ENCODE data around the gene SVEP1.
A peak's percentile ranks its signal among the peaks of the same experiment; 100 is the strongest.

Gene SVEP1

GRCh38 chr9:110351009-110351467 is 228.5 kb downstream of the SVEP1 start:
- TF ChIP-seq ZFX (IDR thresholded peaks at IDR 0.05) (no peak), CTCF (conservative IDR thresholded peaks at IDR 0.05) (no peak)
- no peak overlapping the region for H3K27ac ChIP-seq

GRCh38 chr9:110346325-110346724 is 233.2 kb downstream of the SVEP1 start:
- TF ChIP-seq ZFX (IDR thresholded peaks at IDR 0.05) (no peak), CTCF (conservative IDR thresholded peaks at IDR 0.05) (no peak)
- H3K27ac ChIP-seq = no peak overlapping the region

DNA sequence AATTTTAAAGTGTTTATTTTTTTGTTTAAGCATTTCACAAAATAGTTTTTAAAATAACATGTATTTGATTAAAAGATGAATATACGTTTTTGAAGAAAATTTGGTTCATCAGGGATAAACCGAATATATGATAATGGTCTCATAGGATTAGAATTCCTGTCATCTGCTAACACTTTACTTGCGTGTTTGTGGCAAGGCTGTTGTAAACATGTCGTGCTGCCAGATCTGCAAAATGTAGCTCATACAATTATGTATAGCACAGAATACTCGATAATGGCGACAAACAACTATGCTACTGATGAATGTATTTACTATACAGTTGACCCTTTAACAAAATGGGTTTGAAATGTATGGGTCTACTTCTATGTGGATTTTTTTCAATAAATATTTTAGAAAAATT is 234.7 kb downstream of the SVEP1 start:
- TF ChIP-seq ZFX (IDR thresholded peaks at IDR 0.05) (no peak), CTCF (conservative IDR thresholded peaks at IDR 0.05) (no peak)
- no peak overlapping the region for H3K27ac ChIP-seq

- TF ChIP-seq CTCF (conservative IDR thresholded peaks at IDR 0.05) (no peak), ZFX (IDR thresholded peaks at IDR 0.05) (no peak)
- no peak overlapping the region for H3K27ac ChIP-seq
Measured at GRCh38 chr9:110343551-110343950, 236.0 kb downstream of the SVEP1 start.

GRCh38 chr9:110340306-110340705 is 239.2 kb downstream of the SVEP1 start:
- no peak overlapping the region for H3K27ac ChIP-seq
- TF ChIP-seq CTCF (conservative IDR thresholded peaks at IDR 0.05) (peak; percentile 40), ZFX (IDR thresholded peaks at IDR 0.05) (no peak)

GRCh38 chr9:110338143-110338542 is 241.4 kb downstream of the SVEP1 start:
- TF ChIP-seq CTCF (conservative IDR thresholded peaks at IDR 0.05) = no peak
- H3K27ac ChIP-seq = no peak overlapping the region

GRCh38 chr9:110337727-110338126 is 241.8 kb downstream of the SVEP1 start, which contains the start of gene TXNDC8:
TSS of gene TXNDC8 (minus strand) at chr9:110337863.
- TF ChIP-seq ZFX (IDR thresholded peaks at IDR 0.05) (no peak), CTCF (conservative IDR thresholded peaks at IDR 0.05) (no peak)
- H3K27ac ChIP-seq = no peak within 1 kb of the TSS
